K562 (cell line): ENCODE measurements around the gene ARMS2. TPM values are rescaled to one million over a fixed set of nuclear protein-coding genes. Genes with fewer than 3 reads are reported as not detected.

Experiments used
- ATAC-seq: fragments of 200-7000 bp; cut with Tn5 transposase; 3 replicates; pipeline ENCODE4 v1.9.1; 2020; ENCODE audit warnings: moderate library complexity
- BruUV-seq: library from RNA; stranded (reverse); fragments of 400-500 nt; replicated peaks from 2 replicates; lab custom pipeline; 2021; lab: Mats Ljungman, UMichigan
- CTCF ChIA-PET: fragments of 300-600 bp; formaldehyde crosslinking; extraction: SDS; loops from one replicate; lab custom pipeline; 2021; ENCODE audit warnings: low intra/inter-chr PET ratio; lab: Yijun Ruan, JAX
- POLR2A ChIA-PET: fragments of 300-600, 350-650 bp; sonication (Branson Sonifier 250); formaldehyde crosslinking; extraction: SDS; loops from one replicate; lab custom pipeline; 2021; ENCODE audit warnings: antibody characterized with exemption, inconsistent platforms; lab: Yijun Ruan, JAX
- DNase-seq, 4 experiments: peaks; one replicate each; pipeline versions ENCODE4 v3.0.0 to v3.0.0-alpha.2; 2011 to 2018; ENCODE audit warnings: low spot score in 3 of 4, mixed read lengths in 3 of 4; ENCODE audit errors: extremely low read depth in 1 of 4
- FAIRE-seq: peaks from 2 replicates; lab custom pipeline; 2011; peaks lifted over from hg19 to GRCh38; lab: Jason Lieb, UNC
- H2AFZ ChIP-seq: 2 replicates; pipeline ENCODE4 v1.6.0; 2011; ENCODE audit warnings: low read depth, low read length, control low read depth, inconsistent platforms
- H3K27ac ChIP-seq: fragments of 200-600 bp; 3 replicates; pipeline ENCODE4 v1.8.0; 2011; ENCODE audit warnings: low read depth, mild to moderate bottlenecking, control low read depth, inconsistent platforms, low read length, moderate library complexity, mixed read lengths; ENCODE audit errors: extremely low read depth
- H3K27me3 ChIP-seq, 2 experiments: fragments of 300-600 bp in 1 of 2; 2 replicates in 1 of 2; 3 replicates in 1 of 2; pipeline versions ENCODE4 v1.6.0 to v1.8.0; 2011; ENCODE audit warnings: inconsistent platforms in 2 of 2, low read length in 2 of 2, mild to moderate bottlenecking in 1 of 2, mixed read lengths in 1 of 2, moderate library complexity in 1 of 2; ENCODE audit not compliant: control insufficient read depth in 2 of 2, insufficient read depth in 2 of 2
- H3K36me3 ChIP-seq: fragments of 300-600 bp; 3 replicates; pipeline ENCODE4 v1.8.0; 2011; ENCODE audit warnings: mild to moderate bottlenecking, low read length, inconsistent platforms; ENCODE audit not compliant: control insufficient read depth, insufficient read depth
- H3K4me1 ChIP-seq, 2 experiments: fragments of 200-600 bp in 1 of 2; replicated peaks in 1 of 2; 2 replicates in 1 of 2; 3 replicates in 1 of 2; pipeline versions ENCODE4 v1.5.1 to v1.8.0; 2011; ENCODE audit warnings: inconsistent platforms in 2 of 2, low read length in 2 of 2, mild to moderate bottlenecking in 1 of 2, mixed read lengths in 1 of 2, moderate library complexity in 1 of 2; ENCODE audit not compliant: control insufficient read depth in 2 of 2, insufficient read depth in 2 of 2
- H3K4me2 ChIP-seq: 2 replicates; pipeline ENCODE4 v1.6.1; 2011; ENCODE audit warnings: low read length, control low read depth, inconsistent platforms, mixed read lengths; ENCODE audit not compliant: insufficient read depth
- H3K4me3 ChIP-seq: fragments of 200-600 bp; sonication (generic), shearing (Covaris generic); 2 replicates; pipeline ENCODE4 v1.5.1; 2016; ENCODE audit warnings: control low read depth, inconsistent platforms
- H3K79me2 ChIP-seq: fragments of 200-600 bp; 3 replicates; pipeline ENCODE4 v1.8.0; 2011; ENCODE audit warnings: low read length, inconsistent platforms; ENCODE audit not compliant: control insufficient read depth, insufficient read depth
- H3K9ac ChIP-seq, 2 experiments: 2 replicates each; pipeline versions ENCODE4 v1.6.0 to v1.6.1; 2011; ENCODE audit warnings: low read depth in 2 of 2, low read length in 2 of 2, control low read depth in 1 of 2, inconsistent platforms in 1 of 2, mild to moderate bottlenecking in 1 of 2, mixed read lengths in 1 of 2; ENCODE audit not compliant: insufficient read depth in 1 of 2
- H3K9me1 ChIP-seq: one replicate; pipeline ENCODE4 v1.6.0; 2011; ENCODE audit warnings: inconsistent platforms, mild to moderate bottlenecking, low read length, moderate library complexity; ENCODE audit not compliant: control insufficient read depth, insufficient read depth
- H3K9me3 ChIP-seq: replicated peaks from 2 replicates; pipeline ENCODE4 v1.5.1; 2011; ENCODE audit warnings: low read depth, low read length, inconsistent platforms; ENCODE audit not compliant: control insufficient read depth, insufficient read depth
- H4K20me1 ChIP-seq: replicated peaks from 2 replicates; pipeline ENCODE4 v1.6.1; 2011; ENCODE audit warnings: low read length, inconsistent platforms, mixed read lengths; ENCODE audit not compliant: control insufficient read depth, insufficient read depth
- BCOR ChIP-seq: fragments of 450-650 bp; IDR thresholded peaks from 2 replicates; pipeline ENCODE4 v1.6.1; 2016
- CHD4 ChIP-seq: fragments of 200-600 bp; sonication (generic); IDR thresholded peaks from 3 replicates; pipeline ENCODE4 v1.6.1; 2012; ENCODE audit warnings: low read depth, mild to moderate bottlenecking, mixed read lengths, low read length, inconsistent platforms; ENCODE audit not compliant: insufficient read depth, insufficient replicate concordance, poor library complexity, severe bottlenecking
- E2F3 ChIP-seq: fragments of 250-450 bp; sonication (Bioruptor Pico); IDR thresholded peaks from 2 replicates; pipeline ENCODE4 v1.4.0; 2020; ENCODE audit warnings: mild to moderate bottlenecking
- FOXO4 ChIP-seq: fragments of 450-650 bp; formaldehyde crosslinking; IDR thresholded peaks from 2 replicates; pipeline ENCODE4 v1.4.0; 2020; ENCODE audit warnings: mild to moderate bottlenecking, moderate library complexity
- FOXP1 ChIP-seq: sonication (generic); formaldehyde crosslinking; IDR thresholded peaks from 2 replicates; pipeline ENCODE4 v1.8.0; 2022; ENCODE audit warnings: mild to moderate bottlenecking, missing genetic modification reagents
- HDAC6 ChIP-seq: IDR thresholded peaks from 2 replicates; pipeline ENCODE4 v1.6.1; 2012; ENCODE audit warnings: low read depth, mild to moderate bottlenecking, control low read depth, inconsistent platforms, low read length, moderate library complexity
- HLTF ChIP-seq: fragments of 450-650 bp; IDR thresholded peaks from 2 replicates; pipeline ENCODE4 v1.6.1; 2016
- HNRNPK ChIP-seq: fragments of 200-400 bp; formaldehyde crosslinking; IDR thresholded peaks from one replicate; pipeline ENCODE4 v1.6.1; 2018; ENCODE audit warnings: mild to moderate bottlenecking, low read depth, low read length; ENCODE audit not compliant: poor library complexity, severe bottlenecking
- HOXB6 ChIP-seq: fragments of 250-450 bp; sonication (Bioruptor Pico); IDR thresholded peaks from 2 replicates; pipeline ENCODE4 v1.5.1; 2022; ENCODE audit warnings: mild to moderate bottlenecking, borderline replicate concordance
- KAT2B ChIP-seq: IDR thresholded peaks from one replicate; pipeline ENCODE4 v1.6.1; 2012; ENCODE audit warnings: low read depth, mild to moderate bottlenecking, control low read depth, inconsistent platforms, low read length, moderate library complexity
- MCM3 ChIP-seq: fragments of 450-650 bp; IDR thresholded peaks from 2 replicates; pipeline ENCODE4 v1.6.1; 2016
- NFRKB ChIP-seq: fragments of 450-650 bp; IDR thresholded peaks from 2 replicates; pipeline ENCODE4 v1.6.1; 2016; ENCODE audit warnings: low read depth
- SMARCB1 ChIP-seq: IDR thresholded peaks from 2 replicates; pipeline ENCODE4 v1.6.1; 2011; ENCODE audit warnings: improper control_type of control experiment, low read depth; ENCODE audit not compliant: insufficient read length
- SMARCC2 ChIP-seq: fragments of 450-650 bp; IDR thresholded peaks from 2 replicates; pipeline ENCODE4 v1.6.1; 2017; ENCODE audit warnings: antibody characterized with exemption, moderate library complexity, mild to moderate bottlenecking, low read depth
- SMC3 ChIP-seq: conservative IDR thresholded peaks from 2 replicates; pipeline ENCODE4 v1.6.1; 2011; ENCODE audit warnings: low read depth, low read length, improper control_type of control experiment; ENCODE audit not compliant: insufficient read depth
- ZBTB49 ChIP-seq: sonication (generic); formaldehyde crosslinking; IDR thresholded peaks from 2 replicates; pipeline ENCODE4 v1.8.0; 2022; ENCODE audit warnings: missing genetic modification reagents, mild to moderate bottlenecking, borderline replicate concordance
- ZNF146 ChIP-seq: IDR thresholded peaks from one replicate; pipeline ENCODE4 v1.6.1; 2018; ENCODE audit warnings: missing compliant biosample characterization; ENCODE audit not compliant: unreplicated experiment
- ZNF184 ChIP-seq: sonication (generic); formaldehyde crosslinking; IDR thresholded peaks from 2 replicates; pipeline ENCODE4 v1.5.0; 2020; ENCODE audit warnings: missing genetic modification reagents
- ZNF644 ChIP-seq: fragments of 200-800 bp; sonication (Bioruptor generic); IDR thresholded peaks from 2 replicates; pipeline ENCODE4 v1.6.1; 2016; ENCODE audit warnings: low read depth, missing genetic modification characterization, missing compliant biosample characterization
- ZNF740 ChIP-seq, 3 experiments: fragments of 200-800 bp in 1 of 3; sonication (Bioruptor generic) in 1 of 3; sonication (generic) in 1 of 3; formaldehyde crosslinking in 1 of 3; IDR thresholded peaks; 2 replicates each; pipeline versions ENCODE4 v1.6.1 to v1.8.0; 2016 to 2022; ENCODE audit warnings: mild to moderate bottlenecking in 2 of 3, missing compliant biosample characterization in 2 of 3, missing genetic modification characterization in 2 of 3, missing genetic modification reagents in 1 of 3
- WGBS: fragments of 100-300 bp; shearing (Covaris generic); methylation state at CpG from one replicate; pipeline ENCODE4 v1.1.6; 2016; ENCODE audit warnings: low coverage, mixed read lengths; ENCODE audit not compliant: insufficient coverage; ENCODE audit errors: missing lambda C conversion rate; 5-methylcytosine and 5-hydroxymethylcytosine counted together
- in situ Hi-C: fragments of 300-500 bp; cut with MboI; formaldehyde crosslinking; loops from 4 replicates; pipeline ENCODE4 v1.15.0; 2018; ENCODE audit warnings: inconsistent platforms, mixed read lengths
- intact Hi-C: fragments of 100-400 bp; cut with micrococcal nuclease; formaldehyde crosslinking; loops from 2 replicates; pipeline ENCODE4 v1.14.2; 2022
- polyA plus RNA-seq, 8 experiments: library from polyadenylated mRNA; depleted of rRNA in 4 of 8; stranded (reverse) in 5 of 8; unstranded in 3 of 8; fragments of >200 nt; fragmentation: Nextera tagmentation in 2 of 8; fragmentation: Illumina TruSeq in 1 of 8; extraction: Ambion mirVana in 2 of 8; extraction: Trizol in 1 of 8; gene quantifications; 2 replicates each; pipeline versions ENCODE4 v1.2.1 to v1.2.3, GENCODE V29; 2011 to 2014; ENCODE audit warnings: inconsistent platforms in 1 of 8, missing spikeins in 1 of 8
- total RNA-seq, 7 experiments: library from RNA; depleted of rRNA in 6 of 7; stranded (reverse); fragments of >200 nt in 6 of 7; fragmentation: Illumina TruSeq in 2 of 7; extraction: Trizol in 2 of 7; gene quantifications; 2 replicates each; pipeline versions ENCODE4 v1.2.1 to v1.2.3, GENCODE V29; 2011 to 2021; ENCODE audit warnings: low replicate concordance in 1 of 7

Gene ARMS2
- total and polyA plus RNA-seq, 9 of the 15 experiments (the other 6 are each of a cell fraction or from before 2014, with no cell fraction given): not detected

- no peak for DNase-seq
- ChIA-PET CTCF (no interaction called here), POLR2A (no interaction called here)
- no peaks in the 10 kb centered on the region for H3K9me3 ChIP-seq
- no peak overlapping the region for H3K9ac ChIP-seq
- TF ChIP-seq HNRNPK (no peak), HLTF (no peak), ZNF644 (tag) (no peak), HDAC6 (no peak), BCOR (no peak), SMC3 (no peak), SMARCB1 (no peak), ZNF184 (CRISPR knock-in tag) (no peak), ZNF146 (CRISPR knock-in tag) (no peak), KAT2B (no peak), MCM3 (no peak), SMARCC2 (no peak), NFRKB (no peak), ZNF740 (CRISPR knock-in tag; IDR thresholded peaks at IDR 0.05) (no peak), ZNF740 (tag; IDR thresholded peaks at IDR 0.05) (no peak), FOXP1 (CRISPR knock-in tag) (no peak), E2F3 (CRISPR knock-in tag) (no peak), FOXO4 (CRISPR knock-in tag) (no peak), ZBTB49 (no peak), CHD4 (no peak), HOXB6 (CRISPR knock-in tag) (no peak)
- no peak overlapping the region for H3K4me3 ChIP-seq
- no peaks in the 10 kb centered on the region for H3K27me3 ChIP-seq
- H3K4me1 ChIP-seq: no peaks in the 10 kb centered on the region
- intact Hi-C loops (no loop called here), in situ Hi-C loops (loop anchor here (25.0 kb wide), 1 partner anchor 308 kb away; no protein-coding TSS in a partner anchor)
- no peaks in the 10 kb centered on the region for H3K36me3 ChIP-seq
- no peak overlapping the region for H3K4me2 ChIP-seq
- H3K27ac ChIP-seq: no peak overlapping the region
- H2AFZ ChIP-seq: no peak overlapping the region
- H3K79me2 ChIP-seq: no peaks in the 10 kb centered on the region
- ATAC-seq: no peak
- BruUV-seq: no TSS peak
- H4K20me1 ChIP-seq: no peaks in the 10 kb centered on the region
- H3K9me1 ChIP-seq: no peaks in the 10 kb centered on the region
- WGBS: no CpG with 5 or more reads among the region's 1 CpG
- FAIRE-seq: no peak
These were observed 9.0 kb upstream of the ARMS2 start for GRCh38 chr10:122445469-122445868.
